MM.1S (cell line): ENCODE measurements around the gene CYP2J2.
"Not testable (repeated sequence)": the region's sequence is repeated elsewhere in the genome, so short reads cannot be mapped to it uniquely, and the experiment has no call there.

Experiments used
- DNase-seq: peaks from one replicate; pipeline ENCODE4 v3.0.0-alpha.2; 2015
- H2AFZ ChIP-seq: fragments of 300-600 bp; sonication (generic); 2 replicates; pipeline ENCODE4 v1.6.0; 2016; ENCODE audit warnings: antibody characterized with exemption, low read length
- H3F3A ChIP-seq: fragments of 300-600 bp; sonication (generic); 2 replicates; pipeline ENCODE4 v1.6.1; 2016; ENCODE audit warnings: mild to moderate bottlenecking, antibody characterized with exemption, low read length, moderate library complexity, mixed read lengths; ENCODE audit not compliant: insufficient read depth
- H3K27ac ChIP-seq: fragments of 300-600 bp; sonication (generic); 2 replicates; pipeline ENCODE4 v1.5.1; 2016; ENCODE audit warnings: mild to moderate bottlenecking, low read length
- H3K27me3 ChIP-seq: fragments of 300-600 bp; sonication (generic); replicated peaks from 2 replicates; pipeline ENCODE4 v1.6.0; 2016; ENCODE audit warnings: low read length; ENCODE audit not compliant: insufficient read depth
- H3K36me3 ChIP-seq: fragments of 300-600 bp; sonication (generic); replicated peaks from 2 replicates; pipeline ENCODE4 v1.6.1; 2016; ENCODE audit warnings: mild to moderate bottlenecking, low read length, mixed read lengths; ENCODE audit not compliant: insufficient read depth
- H3K4me1 ChIP-seq: fragments of 300-600 bp; sonication (generic); 2 replicates; pipeline ENCODE4 v1.6.1; 2016; ENCODE audit warnings: low read length, mixed read lengths
- H3K4me2 ChIP-seq: fragments of 300-600 bp; sonication (generic); 2 replicates; pipeline ENCODE4 v1.6.0; 2016; ENCODE audit warnings: low read depth, low read length
- H3K4me3 ChIP-seq: fragments of 300-600 bp; sonication (generic); 2 replicates; pipeline ENCODE4 v1.5.1; 2016; ENCODE audit warnings: low read length, mixed read lengths
- H3K79me2 ChIP-seq: fragments of 300-600 bp; sonication (generic); 2 replicates; pipeline ENCODE4 v1.6.1; 2016; ENCODE audit warnings: mixed run types, low read length, mixed read lengths
- H3K9ac ChIP-seq: fragments of 300-600 bp; sonication (generic); 2 replicates; pipeline ENCODE4 v1.6.1; 2016; ENCODE audit warnings: low read length, mixed read lengths
- H3K9me2 ChIP-seq: fragments of 300-600 bp; sonication (generic); replicated peaks from 2 replicates; pipeline ENCODE4 v1.6.1; 2016; ENCODE audit warnings: mild to moderate bottlenecking, low read length, mixed read lengths; ENCODE audit not compliant: insufficient read depth
- H3K9me3 ChIP-seq: fragments of 300-600 bp; sonication (generic); replicated peaks from 2 replicates; pipeline ENCODE4 v1.6.1; 2016; ENCODE audit warnings: mild to moderate bottlenecking, low read length, mixed read lengths; ENCODE audit not compliant: insufficient read depth
- H4K20me1 ChIP-seq: fragments of 300-600 bp; sonication (generic); 2 replicates; pipeline ENCODE4 v1.6.1; 2016; ENCODE audit warnings: mild to moderate bottlenecking, low read length, moderate library complexity, mixed read lengths; ENCODE audit not compliant: insufficient read depth
- EZH2 ChIP-seq: fragments of 300-600 bp; sonication (generic); optimal IDR thresholded peaks from 2 replicates; pipeline ENCODE3; 2017; ENCODE audit warnings: low read depth, mild to moderate bottlenecking, antibody characterized with exemption, low read length, mixed read lengths
- EZH2phosphoT487 ChIP-seq: fragments of 300-600 bp; sonication (generic); IDR thresholded peaks from 2 replicates; pipeline ENCODE4 v1.6.1; 2018; ENCODE audit warnings: antibody characterized with exemption, low read length
- TF ChIP-seq, protein P1 (sequence below): fragments of 300-600 bp; sonication (generic); IDR thresholded peaks from 2 replicates; pipeline ENCODE4 v1.5.1; 2016; ENCODE audit warnings: antibody characterized with exemption, low read length, mixed read lengths

The CYP2J2 gene

DNA sequence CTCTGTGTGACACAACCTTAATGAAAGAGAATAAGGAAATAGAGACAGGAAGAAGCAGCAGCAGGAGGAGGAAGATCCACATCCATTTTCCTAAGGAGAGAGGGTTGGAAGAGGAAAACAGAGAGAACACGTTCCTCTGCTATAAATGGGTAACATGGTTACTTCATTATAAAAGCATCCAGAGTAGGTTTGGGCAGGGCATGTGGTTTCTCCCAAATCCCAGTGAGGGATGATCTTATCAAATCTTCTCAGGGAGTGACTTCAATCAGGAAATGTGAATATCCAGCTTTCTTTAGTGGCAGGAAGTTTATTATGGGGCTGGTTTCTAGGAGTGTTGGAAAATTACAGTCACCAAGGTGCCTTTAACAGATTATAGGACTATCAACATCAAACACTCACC lies 11.1 kb downstream of the CYP2J2 start:
- Histone ChIP-seq H3K4me1 (0 out of 2 replicates have a peak, but pooled peaks cover 5% of the 10 kb centered on the region), H3K27me3 (no peaks in the 10 kb centered on the region), H3K9me3 (no peaks in the 10 kb centered on the region), H3K36me3 (no peaks in the 10 kb centered on the region), H4K20me1 (no peaks in the 10 kb centered on the region), H3K4me2 (no peak overlapping the region), H3K9me2 (no peaks in the 10 kb centered on the region), H3K9ac (no peak overlapping the region), H3K4me3 (no peak overlapping the region), H3F3A (no peaks in the 10 kb centered on the region), H3K79me2 (no peaks in the 10 kb centered on the region), H2AFZ (no peak overlapping the region), H3K27ac (no peak overlapping the region)
- DNase-seq = no peak
- TF ChIP-seq EZH2 = no peak
- TF ChIP-seq, protein P1, sequence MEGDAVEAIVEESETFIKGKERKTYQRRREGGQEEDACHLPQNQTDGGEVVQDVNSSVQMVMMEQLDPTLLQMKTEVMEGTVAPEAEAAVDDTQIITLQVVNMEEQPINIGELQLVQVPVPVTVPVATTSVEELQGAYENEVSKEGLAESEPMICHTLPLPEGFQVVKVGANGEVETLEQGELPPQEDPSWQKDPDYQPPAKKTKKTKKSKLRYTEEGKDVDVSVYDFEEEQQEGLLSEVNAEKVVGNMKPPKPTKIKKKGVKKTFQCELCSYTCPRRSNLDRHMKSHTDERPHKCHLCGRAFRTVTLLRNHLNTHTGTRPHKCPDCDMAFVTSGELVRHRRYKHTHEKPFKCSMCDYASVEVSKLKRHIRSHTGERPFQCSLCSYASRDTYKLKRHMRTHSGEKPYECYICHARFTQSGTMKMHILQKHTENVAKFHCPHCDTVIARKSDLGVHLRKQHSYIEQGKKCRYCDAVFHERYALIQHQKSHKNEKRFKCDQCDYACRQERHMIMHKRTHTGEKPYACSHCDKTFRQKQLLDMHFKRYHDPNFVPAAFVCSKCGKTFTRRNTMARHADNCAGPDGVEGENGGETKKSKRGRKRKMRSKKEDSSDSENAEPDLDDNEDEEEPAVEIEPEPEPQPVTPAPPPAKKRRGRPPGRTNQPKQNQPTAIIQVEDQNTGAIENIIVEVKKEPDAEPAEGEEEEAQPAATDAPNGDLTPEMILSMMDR = no peak
- TF ChIP-seq EZH2phosphoT487 = no peak

DNA sequence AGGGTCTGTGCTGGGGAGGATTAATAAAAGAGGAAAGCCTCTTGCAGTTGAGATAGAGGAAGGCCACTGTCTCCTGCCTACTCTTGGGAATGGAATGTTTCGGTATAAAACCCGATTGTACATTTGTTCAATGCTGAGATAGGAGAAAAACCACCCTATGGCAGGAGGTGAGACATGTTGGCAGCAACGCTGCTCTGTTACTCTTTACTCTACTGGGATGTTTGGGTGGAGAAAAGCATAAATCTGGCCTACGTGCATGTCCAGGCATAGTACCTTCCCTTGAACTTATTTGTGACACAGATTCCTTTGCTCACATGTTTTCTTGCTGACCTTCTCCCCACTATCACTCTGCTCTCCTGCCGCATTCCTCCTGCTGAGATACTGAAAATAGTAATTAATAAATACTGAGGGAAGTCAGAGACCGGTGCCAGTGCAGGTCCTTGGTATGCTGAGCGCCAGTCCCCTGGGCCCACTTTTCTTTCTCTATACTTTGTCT lies 11.7 kb downstream of the CYP2J2 start:
- not testable (repeated sequence) for H3K36me3 ChIP-seq, H3K27ac ChIP-seq, H4K20me1 ChIP-seq, H3F3A ChIP-seq, H3K79me2 ChIP-seq, H3K9me2 ChIP-seq, H3K27me3 ChIP-seq, H3K9ac ChIP-seq, DNase-seq, H2AFZ ChIP-seq, H3K4me1 ChIP-seq, H3K9me3 ChIP-seq, H3K4me3 ChIP-seq, H3K4me2 ChIP-seq

DNA sequence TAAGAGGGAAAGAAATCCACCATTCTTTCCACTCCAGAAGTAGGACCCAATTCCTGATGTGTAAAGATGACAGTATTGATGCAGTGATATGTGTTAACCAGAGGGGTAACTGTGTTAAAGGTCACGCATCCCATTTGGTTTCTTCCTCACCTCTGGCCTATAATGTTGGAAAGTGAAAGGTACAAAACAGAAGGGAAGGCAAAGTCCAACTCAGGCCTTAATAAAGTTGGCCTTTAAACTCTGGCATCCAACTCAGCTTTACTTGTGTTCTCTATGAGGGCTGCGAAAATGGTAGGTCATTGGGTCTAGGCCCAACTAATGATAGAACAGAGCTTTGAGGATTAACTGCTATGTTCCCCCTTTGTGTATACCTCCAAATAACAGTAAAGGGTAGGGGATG lies 17.9 kb downstream of the CYP2J2 start:
- TF ChIP-seq EZH2phosphoT487 (no peak), EZH2 (no peak)
- TF ChIP-seq, protein P1 = no peak
- no peak overlapping the region for H3K4me3 ChIP-seq
- H3K9me2 ChIP-seq = no peaks in the 10 kb centered on the region
- no peaks in the 10 kb centered on the region for H3F3A ChIP-seq
- no peak overlapping the region for H2AFZ ChIP-seq
- no peaks in the 10 kb centered on the region for H3K36me3 ChIP-seq
- no peak overlapping the region for H3K9ac ChIP-seq
- DNase-seq = no peak
- no peaks in the 10 kb centered on the region for H3K79me2 ChIP-seq
- no peak overlapping the region for H3K27ac ChIP-seq
- H4K20me1 ChIP-seq = no peaks in the 10 kb centered on the region
- H3K27me3 ChIP-seq = no peaks in the 10 kb centered on the region
- H3K4me1 ChIP-seq = no peaks in the 10 kb centered on the region
- H3K9me3 ChIP-seq = no peaks in the 10 kb centered on the region
- H3K4me2 ChIP-seq = no peak overlapping the region

GRCh38 chr1:59908084-59908483 lies 18.5 kb downstream of the CYP2J2 start:
- Histone ChIP-seq H3F3A (no peaks in the 10 kb centered on the region), H4K20me1 (no peaks in the 10 kb centered on the region), H3K4me1 (no peaks in the 10 kb centered on the region), H3K9me2 (no peaks in the 10 kb centered on the region), H3K79me2 (no peaks in the 10 kb centered on the region), H3K9me3 (no peaks in the 10 kb centered on the region), H2AFZ (no peak overlapping the region), H3K9ac (no peak overlapping the region), H3K36me3 (no peaks in the 10 kb centered on the region), H3K4me3 (no peak overlapping the region), H3K4me2 (no peak overlapping the region), H3K27ac (no peak overlapping the region), H3K27me3 (no peaks in the 10 kb centered on the region)
- no peak for DNase-seq
- no peak for TF ChIP-seq EZH2
